T-cell (primary cell): ENCODE data around the gene APOBEC3A. TPM values are rescaled to one million over a fixed set of nuclear protein-coding genes. Genes with fewer than 3 reads are reported as not detected.
"Not testable (repeated sequence)": the region's sequence is repeated elsewhere in the genome, so short reads cannot be mapped to it uniquely, and the experiment has no call there.

Experiments
- ATAC-seq, 4 experiments: fragments of 200-7000 bp in 3 of 4; fragments of 150-1000 bp in 1 of 4; cut with Tn5 transposase; replicated peaks in 1 of 4; 1 replicate in 3 of 4; 2 replicates in 1 of 4; pipeline ENCODE4 v1.10.0; 2021; ENCODE audit warnings: moderate library complexity in 3 of 4, mild to moderate bottlenecking in 2 of 4, moderate number of reproducible peaks in 1 of 4
- CTCF ChIA-PET, 2 donors: fragments of 300-600 bp; sonication (Branson Sonifier 250); formaldehyde crosslinking; loops; one replicate each; lab custom pipeline; 2022; ENCODE audit warnings: antibody characterized with exemption in 2 of 2; lab: Charles Lee
- POLR2A ChIA-PET, 2 donors: fragments of 300-600 bp; sonication (Branson Sonifier 250); formaldehyde crosslinking; loops; one replicate each; lab custom pipeline; 2022; ENCODE audit warnings: antibody characterized with exemption in 2 of 2; lab: Charles Lee
- DNase-seq, 35 experiments: peaks; one replicate each; pipeline versions ENCODE4 v3.0.0 to v3.0.0-alpha.2; 2013 to 2023
- H3K27ac ChIP-seq: one replicate; pipeline ENCODE4 v1.5.1; 2013; ENCODE audit warnings: low read length
- H3K27me3 ChIP-seq, 2 experiments: replicated peaks in 1 of 2; 1 replicate in 1 of 2; 2 replicates in 1 of 2; pipeline versions ENCODE4 v1.6.1 to v1.7.0; 2013; ENCODE audit warnings: low read length in 1 of 2, mixed read lengths in 1 of 2; ENCODE audit not compliant: control insufficient read depth in 2 of 2, insufficient read depth in 2 of 2; ENCODE audit errors: extremely low read depth in 1 of 2
- H3K36me3 ChIP-seq, 2 donors: 1 replicate in 1 of 2; 2 replicates in 1 of 2; pipeline versions ENCODE4 v1.6.1 to v1.7.0; 2013; ENCODE audit warnings: low read length in 1 of 2; ENCODE audit not compliant: control insufficient read depth in 2 of 2, insufficient read depth in 1 of 2; ENCODE audit errors: extremely low read depth in 1 of 2
- H3K4me1 ChIP-seq, 2 experiments: 1 replicate in 1 of 2; 2 replicates in 1 of 2; pipeline versions ENCODE4 v1.6.1 to v1.7.0; 2013; ENCODE audit warnings: low read length in 2 of 2, mixed read lengths in 1 of 2; ENCODE audit not compliant: insufficient read depth in 2 of 2, control insufficient read depth in 1 of 2; ENCODE audit errors: extremely low read depth in 1 of 2
- H3K4me3 ChIP-seq, 2 donors: 1 replicate in 1 of 2; 2 replicates in 1 of 2; pipeline versions ENCODE4 v1.5.1 to v1.7.0; 2013; ENCODE audit warnings: mild to moderate bottlenecking in 2 of 2, low read length in 1 of 2, moderate library complexity in 1 of 2; ENCODE audit not compliant: control insufficient read depth in 1 of 2; ENCODE audit errors: extremely low read depth in 1 of 2
- H3K9me3 ChIP-seq: 2 replicates; pipeline ENCODE4 v1.7.0; 2013
- H3K27ac Mint-ChIP-seq, 2 donors: one replicate each; pipeline ENCODE4 v1.8.0; 2020 to 2021; ENCODE audit warnings: mild to moderate bottlenecking in 2 of 2, mixed read lengths in 2 of 2
- H3K27me3 Mint-ChIP-seq, 2 donors: one replicate each; pipeline ENCODE4 v1.8.0; 2021 to 2022; ENCODE audit warnings: mixed read lengths in 2 of 2
- H3K36me3 Mint-ChIP-seq: one replicate; pipeline ENCODE4 v1.8.0; 2021; ENCODE audit warnings: mixed read lengths
- H3K4me1 Mint-ChIP-seq, 3 donors: one replicate each; pipeline ENCODE4 v1.8.0; 2020 to 2022; ENCODE audit warnings: mixed read lengths in 3 of 3, mild to moderate bottlenecking in 1 of 3
- H3K4me3 Mint-ChIP-seq, 3 donors: one replicate each; pipeline ENCODE4 v1.8.0; 2020 to 2022; ENCODE audit warnings: mild to moderate bottlenecking in 3 of 3, mixed read lengths in 3 of 3, moderate library complexity in 3 of 3
- H3K9me3 Mint-ChIP-seq, 3 donors: one replicate each; pipeline ENCODE4 v1.8.0; 2020 to 2022; ENCODE audit warnings: mixed read lengths in 3 of 3
- WGBS: methylation state at CpG from one replicate; pipeline ENCODE4 v1.1.5; 2013; ENCODE audit warnings: missing lambda C conversion rate; ENCODE audit not compliant: insufficient coverage; 5-methylcytosine and 5-hydroxymethylcytosine counted together
- total RNA-seq, 35 experiments: library from RNA in 6 of 35; stranded (reverse) in 6 of 35; fragments of 120-200 nt in 1 of 35; gene quantifications; one replicate each; pipeline versions ENCODE4 v1.2.1 to v1.2.4 and lab custom pipeline; 2013 to 2026

APOBEC3A gene
- total RNA-seq, 5 donors from 2014 or later (not counting 1 experiment from before 2014, with no cell fraction given), result not detected

- Mint-ChIP-seq H3K4me1 (peaks cover 0 to 5% (median 3%) of the 10 kb centered on the region in 3 donors), H3K27me3 (peaks cover 0 to 3% of the 10 kb centered on the region in 2 donors), H3K9me3 (no peaks in the 10 kb centered on the region), H3K27ac (no peak overlapping the region), H3K36me3 (no peaks in the 10 kb centered on the region), H3K4me3 (no peak overlapping the region)
- Histone ChIP-seq H3K27me3 (peaks cover 0 to 40% of the 10 kb centered on the region in 2 experiments), H3K27ac (no peak overlapping the region), H3K4me3 (no peak overlapping the region), H3K4me1 (peaks cover 0 to 11% of the 10 kb centered on the region in 2 experiments), H3K36me3 (no peaks in the 10 kb centered on the region), H3K9me3 (no peaks in the 10 kb centered on the region)
- CTCF ChIA-PET, result interaction anchor here in 1 of 2 donors (0.6 kb wide), 1 partner anchor 27 kb away, joined by 3 read pairs; no protein-coding TSS in a partner anchor
- ATAC-seq, result no peak
- POLR2A ChIA-PET, result no interaction called here
- DNase-seq, result no peak
- WGBS, result 77% methylated on average over 10 of the region's 13 CpGs
Observed at GRCh38 chr22:38954414-38955043, 2.9 kb upstream of the APOBEC3A start.

GRCh38 chr22:38955250-38955905, 2.0 kb upstream of the APOBEC3A start:
- ChIA-PET CTCF (no interaction called here), POLR2A (no interaction called here)
- Histone ChIP-seq H3K9me3 (no peaks in the 10 kb centered on the region), H3K27me3 (peaks cover 0 to 33% of the 10 kb centered on the region in 2 experiments), H3K4me1 (peaks cover 0 to 16% of the 10 kb centered on the region in 2 experiments), H3K4me3 (no peak overlapping the region), H3K36me3 (no peaks in the 10 kb centered on the region), H3K27ac (no peak overlapping the region)
- Mint-ChIP-seq H3K27me3 (peaks cover 0 to 3% of the 10 kb centered on the region in 2 donors), H3K36me3 (no peaks in the 10 kb centered on the region), H3K4me1 (peaks cover 0 to 5% (median 3%) of the 10 kb centered on the region in 3 donors), H3K9me3 (no peaks in the 10 kb centered on the region), H3K4me3 (no peak overlapping the region), H3K27ac (no peak overlapping the region)
- ATAC-seq (no peak), DNase-seq (no peak)
- WGBS, result 50% methylated on average over 1 of the region's 5 CpGs

- H3K36me3 Mint-ChIP-seq, result no peaks in the 10 kb centered on the region
- H3K27ac Mint-ChIP-seq, result no peak overlapping the region
- Histone ChIP-seq H3K36me3 (no peaks in the 10 kb centered on the region), H3K9me3 (no peaks in the 10 kb centered on the region), H3K27ac (no peak overlapping the region), H3K27me3 (peaks cover 0 to 30% of the 10 kb centered on the region in 2 experiments), H3K4me1 (peaks cover 0 to 16% of the 10 kb centered on the region in 2 experiments), H3K4me3 (no peak overlapping the region)
- WGBS, result 87% methylated on average over 3 of the region's 3 CpGs
- DNase-seq, result no peak
- no peak for ATAC-seq
- peaks cover 0 to 5% (median 3%) of the 10 kb centered on the region in 3 donors for H3K4me1 Mint-ChIP-seq
- POLR2A ChIA-PET, result no interaction called here
- CTCF ChIA-PET, result no interaction called here
- H3K4me3 Mint-ChIP-seq, result no peak overlapping the region
- H3K27me3 Mint-ChIP-seq, result peaks cover 0 to 3% of the 10 kb centered on the region in 2 donors
- no peaks in the 10 kb centered on the region for H3K9me3 Mint-ChIP-seq
Observed at GRCh38 chr22:38955926-38956325, 1.5 kb upstream of the APOBEC3A start.

- Mint-ChIP-seq H3K9me3 (no peaks in the 10 kb centered on the region), H3K27ac (no peak overlapping the region), H3K4me1 (peaks cover 0 to 5% (median 3%) of the 10 kb centered on the region in 3 donors), H3K36me3 (no peaks in the 10 kb centered on the region), H3K27me3 (peaks cover 0 to 3% of the 10 kb centered on the region in 2 donors), H3K4me3 (no peak overlapping the region)
- CTCF ChIA-PET, result no interaction called here
- Histone ChIP-seq H3K27me3 (peaks cover 0 to 30% of the 10 kb centered on the region in 2 experiments), H3K4me3 (no peak overlapping the region), H3K9me3 (no peaks in the 10 kb centered on the region), H3K4me1 (peaks cover 0 to 16% of the 10 kb centered on the region in 2 experiments), H3K36me3 (no peaks in the 10 kb centered on the region), H3K27ac (no peak overlapping the region)
- ATAC-seq, result no peak
- POLR2A ChIA-PET, result no interaction called here
- DNase-seq, result no peak
- 88% methylated on average over 5 of the region's 5 CpGs for WGBS
Observed at GRCh38 chr22:38956551-38956950, 858 bp upstream of the APOBEC3A start.

- CTCF ChIA-PET, result no interaction called here
- no peak overlapping the region for H3K4me3 Mint-ChIP-seq
- 60% methylated on average over 1 of the region's 6 CpGs for WGBS
- H3K9me3 Mint-ChIP-seq, result no peaks in the 10 kb centered on the region
- POLR2A ChIA-PET, result no interaction called here
- peaks cover 0 to 3% of the 10 kb centered on the region in 2 donors for H3K27me3 Mint-ChIP-seq
- Histone ChIP-seq H3K27ac (no peak overlapping the region), H3K4me3 (no peak overlapping the region), H3K36me3 (no peaks in the 10 kb centered on the region), H3K27me3 (peaks cover 0 to 24% of the 10 kb centered on the region in 2 experiments), H3K9me3 (no peaks in the 10 kb centered on the region), H3K4me1 (peaks cover 0 to 16% of the 10 kb centered on the region in 2 experiments)
- peaks cover 0 to 5% (median 3%) of the 10 kb centered on the region in 3 donors for H3K4me1 Mint-ChIP-seq
- H3K27ac Mint-ChIP-seq, result no peak overlapping the region
- DNase-seq (no peak), ATAC-seq (no peak)
- no peaks in the 10 kb centered on the region for H3K36me3 Mint-ChIP-seq
Observed at GRCh38 chr22:38957808-38958650, 620 bp downstream of the APOBEC3A start.

GRCh38 chr22:38958651-38958943, 1.2 kb downstream of the APOBEC3A start:
- not testable (repeated sequence) for H3K27ac Mint-ChIP-seq, H3K4me1 Mint-ChIP-seq

More at GRCh38 chr22:38958651-38958943, 1.2 kb downstream of the APOBEC3A start:
- H3K36me3 ChIP-seq, CTCF ChIA-PET, POLR2A ChIA-PET, DNase-seq, H3K27ac ChIP-seq, H3K27me3 Mint-ChIP-seq, H3K9me3 Mint-ChIP-seq, ATAC-seq, H3K36me3 Mint-ChIP-seq, H3K9me3 ChIP-seq, H3K4me3 ChIP-seq, H3K4me3 Mint-ChIP-seq: not testable (repeated sequence)
- peaks cover 0 to 24% of the 10 kb centered on the region in 2 experiments for H3K27me3 ChIP-seq
- peaks cover 0 to 15% of the 10 kb centered on the region in 2 experiments for H3K4me1 ChIP-seq
